ENCODE results near the gene HNRNPL.

HNRNPL gene

GRCh38 chr19:38880882-38881609 lies 31.3 kb upstream of the HNRNPL start:
- Histone ChIP-seq H3K9me3 (ENCODE audit: insufficient read depth, low read length, severe bottlenecking) (no peaks in the 10 kb centered on the region), H3K4me1 (ENCODE audit: insufficient read depth, low read length) (peaks cover 18% of the 10 kb centered on the region), H3K79me2 (ENCODE audit: insufficient read depth, low read length) (no peaks in the 10 kb centered on the region), H3K36me3 (ENCODE audit: insufficient read depth, low read length) (peaks cover 21% of the 10 kb centered on the region), H3K9ac (ENCODE audit: low read depth, low read length) (no peak overlapping the region), H3K27me3 (ENCODE audit: insufficient read depth, low read length, poor library complexity) (no peaks in the 10 kb centered on the region), H3K4me2 (ENCODE audit: insufficient read depth, low read length) (no peak overlapping the region), H3K4me3 (ENCODE audit: low read depth in 1 of 2, low read length in 2 of 2) (no peak overlapping the region), H3K27ac (ENCODE audit: low read length) (no peak overlapping the region), H4K20me1 (ENCODE audit: insufficient read depth, low read length) (no peaks in the 10 kb centered on the region), H2AFZ (ENCODE audit: low read depth, low read length) (no peak overlapping the region)
- TF ChIP-seq EZH2 (IDR thresholded peaks at IDR 0.05; ENCODE audit: borderline replicate concordance, low read depth, low read length, severe bottlenecking) (no peak), CTCF (IDR thresholded peaks at IDR 0.05; ENCODE audit: borderline replicate concordance, extremely low read depth, low read length, poor library complexity, severe bottlenecking) (no peak)
- DNase-seq (no peak), ATAC-seq (ENCODE audit: insufficient read depth, low read depth) (no peak)

- DNase-seq (no peak), ATAC-seq (ENCODE audit: insufficient read depth, low read depth) (no peak)
- no peak for TF ChIP-seq CTCF (IDR thresholded peaks at IDR 0.05; ENCODE audit: borderline replicate concordance, extremely low read depth, low read length, poor library complexity, severe bottlenecking)
- TF ChIP-seq EZH2 (IDR thresholded peaks at IDR 0.05; ENCODE audit: borderline replicate concordance, low read depth, low read length, severe bottlenecking): no peak
- Histone ChIP-seq H3K4me1 (ENCODE audit: insufficient read depth, low read length) (peaks cover 18% of the 10 kb centered on the region), H3K36me3 (ENCODE audit: insufficient read depth, low read length) (peaks cover 21% of the 10 kb centered on the region), H4K20me1 (ENCODE audit: insufficient read depth, low read length) (no peaks in the 10 kb centered on the region), H3K4me3 (ENCODE audit: low read depth in 1 of 2, low read length in 2 of 2) (no peak overlapping the region), H3K9ac (ENCODE audit: low read depth, low read length) (no peak overlapping the region), H3K27ac (ENCODE audit: low read length) (no peak overlapping the region), H2AFZ (ENCODE audit: low read depth, low read length) (no peak overlapping the region), H3K79me2 (ENCODE audit: insufficient read depth, low read length) (no peaks in the 10 kb centered on the region), H3K9me3 (ENCODE audit: insufficient read depth, low read length, severe bottlenecking) (no peaks in the 10 kb centered on the region), H3K4me2 (ENCODE audit: insufficient read depth, low read length) (no peak overlapping the region), H3K27me3 (ENCODE audit: insufficient read depth, low read length, poor library complexity) (no peaks in the 10 kb centered on the region)
Measured at GRCh38 chr19:38880076-38880881, 30.5 kb upstream of the HNRNPL start.

GRCh38 chr19:38879400-38879751 lies 29.6 kb upstream of the HNRNPL start:
- no peaks in the 10 kb centered on the region for H4K20me1 ChIP-seq (ENCODE audit: insufficient read depth, low read length)
- peaks cover 18% of the 10 kb centered on the region for H3K4me1 ChIP-seq (ENCODE audit: insufficient read depth, low read length)
- H3K79me2 ChIP-seq (ENCODE audit: insufficient read depth, low read length): no peaks in the 10 kb centered on the region
- TF ChIP-seq CTCF (IDR thresholded peaks at IDR 0.05; ENCODE audit: borderline replicate concordance, extremely low read depth, low read length, poor library complexity, severe bottlenecking) (no peak), EZH2 (IDR thresholded peaks at IDR 0.05; ENCODE audit: borderline replicate concordance, low read depth, low read length, severe bottlenecking) (no peak)
- no peak overlapping the region for H3K27ac ChIP-seq (ENCODE audit: low read length)
- no peak overlapping the region for H3K4me2 ChIP-seq (ENCODE audit: insufficient read depth, low read length)
- H2AFZ ChIP-seq (ENCODE audit: low read depth, low read length): no peak overlapping the region
- H3K36me3 ChIP-seq (ENCODE audit: insufficient read depth, low read length): peaks cover 21% of the 10 kb centered on the region
- no peak overlapping the region for H3K9ac ChIP-seq (ENCODE audit: low read depth, low read length)
- DNase-seq (no peak), ATAC-seq (ENCODE audit: insufficient read depth, low read depth) (no peak)
- H3K27me3 ChIP-seq (ENCODE audit: insufficient read depth, low read length, poor library complexity): no peaks in the 10 kb centered on the region
- no peaks in the 10 kb centered on the region for H3K9me3 ChIP-seq (ENCODE audit: insufficient read depth, low read length, severe bottlenecking)
- H3K4me3 ChIP-seq (ENCODE audit: low read depth in 1 of 2, low read length in 2 of 2): no peak overlapping the region

Data from DND-41 (cell line).